ENCODE data around the gene VPS54. TPM values are rescaled to one million over a fixed set of nuclear protein-coding genes. Genes with fewer than 3 reads are reported as not detected.
A peak's percentile ranks its signal among the peaks of the same experiment; 100 is the strongest.

Gene VPS54
- total RNA-seq, 1 donor from 2014 or later = 27.0 TPM

DNA sequence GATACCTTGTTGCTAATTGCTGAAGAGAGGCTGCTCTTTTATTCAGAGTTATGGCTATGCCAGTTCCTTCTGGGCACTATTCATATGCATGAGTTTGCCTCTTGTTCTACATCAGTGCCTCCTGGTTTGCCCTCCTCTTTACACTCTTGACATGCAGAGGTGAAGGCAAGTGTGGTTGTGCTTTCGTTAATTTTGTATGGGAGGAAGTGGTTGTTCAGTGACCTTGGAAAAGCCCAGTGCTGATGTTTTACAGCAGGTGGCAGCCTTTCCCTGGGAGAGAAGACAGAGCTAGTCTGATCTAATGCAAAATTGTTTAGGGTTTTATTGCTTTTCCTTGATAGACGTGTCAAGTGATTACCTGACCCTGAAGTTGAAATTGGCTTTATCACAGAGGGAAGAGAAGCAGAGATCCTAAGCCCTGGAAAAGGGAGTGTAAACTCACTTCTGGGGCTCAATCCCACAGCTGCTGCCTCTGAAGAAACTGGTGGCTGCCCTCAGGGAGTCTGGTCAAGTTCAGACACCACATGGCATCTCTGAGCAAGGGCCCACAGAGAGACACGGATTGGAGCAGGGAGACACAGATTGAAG, 30.5 kb upstream of the VPS54 start:
- intact Hi-C loops (cut with DNase I) = loop anchor here (10.0 kb wide), 1 partner anchor 275 kb away; no protein-coding TSS in a partner anchor
- Histone ChIP-seq H3K4me3 (no peak overlapping the region), H3K27me3 (no peaks in the 10 kb centered on the region), H3K4me1 (peaks cover 6% of the 10 kb centered on the region), H3K36me3 (no peaks in the 10 kb centered on the region), H3K9me3 (no peaks in the 10 kb centered on the region), H3K27ac (no peak overlapping the region)
- ATAC-seq (peak; percentile 97), DNase-seq (no peak)
- TF ChIP-seq, protein P1, sequence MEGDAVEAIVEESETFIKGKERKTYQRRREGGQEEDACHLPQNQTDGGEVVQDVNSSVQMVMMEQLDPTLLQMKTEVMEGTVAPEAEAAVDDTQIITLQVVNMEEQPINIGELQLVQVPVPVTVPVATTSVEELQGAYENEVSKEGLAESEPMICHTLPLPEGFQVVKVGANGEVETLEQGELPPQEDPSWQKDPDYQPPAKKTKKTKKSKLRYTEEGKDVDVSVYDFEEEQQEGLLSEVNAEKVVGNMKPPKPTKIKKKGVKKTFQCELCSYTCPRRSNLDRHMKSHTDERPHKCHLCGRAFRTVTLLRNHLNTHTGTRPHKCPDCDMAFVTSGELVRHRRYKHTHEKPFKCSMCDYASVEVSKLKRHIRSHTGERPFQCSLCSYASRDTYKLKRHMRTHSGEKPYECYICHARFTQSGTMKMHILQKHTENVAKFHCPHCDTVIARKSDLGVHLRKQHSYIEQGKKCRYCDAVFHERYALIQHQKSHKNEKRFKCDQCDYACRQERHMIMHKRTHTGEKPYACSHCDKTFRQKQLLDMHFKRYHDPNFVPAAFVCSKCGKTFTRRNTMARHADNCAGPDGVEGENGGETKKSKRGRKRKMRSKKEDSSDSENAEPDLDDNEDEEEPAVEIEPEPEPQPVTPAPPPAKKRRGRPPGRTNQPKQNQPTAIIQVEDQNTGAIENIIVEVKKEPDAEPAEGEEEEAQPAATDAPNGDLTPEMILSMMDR (IDR thresholded peaks at IDR 0.05) = peak; percentile 88

DNA sequence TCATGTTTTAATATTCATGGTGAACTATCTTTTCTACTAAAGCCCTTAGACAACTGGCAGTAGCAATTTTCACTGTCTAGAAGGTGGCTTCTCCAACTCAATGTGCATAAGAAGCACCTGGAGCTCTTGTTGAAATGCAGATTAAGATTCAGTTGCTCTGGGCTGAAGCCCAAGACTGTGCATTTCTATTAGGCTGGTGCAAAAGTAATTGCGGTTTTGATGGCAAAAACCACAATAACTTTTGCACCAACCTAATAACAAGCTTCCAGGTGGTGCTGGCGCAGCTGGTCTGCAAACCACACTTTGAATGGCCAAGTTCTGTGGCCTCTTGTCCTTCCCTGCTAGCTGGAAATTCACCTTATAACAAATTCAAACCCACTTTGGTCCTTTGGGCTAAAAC, 26.7 kb upstream of the VPS54 start:
- intact Hi-C loops (cut with DNase I) = no loop called here
- H3K36me3 ChIP-seq = no peaks in the 10 kb centered on the region
- peaks cover 3% of the 10 kb centered on the region for H3K4me1 ChIP-seq
- H3K4me3 ChIP-seq = no peak overlapping the region
- ATAC-seq = no peak
- H3K27me3 ChIP-seq = no peaks in the 10 kb centered on the region
- DNase-seq = no peak
- H3K9me3 ChIP-seq = no peaks in the 10 kb centered on the region
- no peak overlapping the region for H3K27ac ChIP-seq
- TF ChIP-seq, protein P1 (IDR thresholded peaks at IDR 0.05) = no peak

DNA sequence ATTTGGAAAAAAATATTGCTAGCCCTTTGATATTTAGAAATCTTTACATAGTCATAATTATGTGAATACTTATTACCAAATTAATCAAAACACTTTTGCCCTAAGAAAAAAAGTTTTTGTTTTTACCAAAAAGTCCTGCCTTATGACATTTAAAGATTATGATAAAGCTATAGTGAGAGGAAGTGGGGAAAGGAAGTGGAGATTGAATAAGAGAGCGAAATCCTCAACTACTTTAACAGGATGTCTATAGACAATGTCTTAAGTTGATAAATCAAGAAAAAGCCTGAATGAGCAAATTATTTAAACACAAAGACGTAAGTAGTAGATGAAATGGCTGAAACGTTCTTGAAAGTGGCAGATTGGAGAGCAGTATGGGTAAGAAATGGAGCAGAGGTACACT, 20.9 kb upstream of the VPS54 start:
- H3K36me3 ChIP-seq = no peaks in the 10 kb centered on the region
- H3K4me1 ChIP-seq = no peaks in the 10 kb centered on the region
- no peak for DNase-seq
- ATAC-seq = no peak
- TF ChIP-seq, protein P1 (IDR thresholded peaks at IDR 0.05) = no peak
- intact Hi-C loops (cut with DNase I) = no loop called here
- no peak overlapping the region for H3K4me3 ChIP-seq
- no peaks in the 10 kb centered on the region for H3K27me3 ChIP-seq
- H3K27ac ChIP-seq = no peak overlapping the region
- H3K9me3 ChIP-seq = no peaks in the 10 kb centered on the region

DNA sequence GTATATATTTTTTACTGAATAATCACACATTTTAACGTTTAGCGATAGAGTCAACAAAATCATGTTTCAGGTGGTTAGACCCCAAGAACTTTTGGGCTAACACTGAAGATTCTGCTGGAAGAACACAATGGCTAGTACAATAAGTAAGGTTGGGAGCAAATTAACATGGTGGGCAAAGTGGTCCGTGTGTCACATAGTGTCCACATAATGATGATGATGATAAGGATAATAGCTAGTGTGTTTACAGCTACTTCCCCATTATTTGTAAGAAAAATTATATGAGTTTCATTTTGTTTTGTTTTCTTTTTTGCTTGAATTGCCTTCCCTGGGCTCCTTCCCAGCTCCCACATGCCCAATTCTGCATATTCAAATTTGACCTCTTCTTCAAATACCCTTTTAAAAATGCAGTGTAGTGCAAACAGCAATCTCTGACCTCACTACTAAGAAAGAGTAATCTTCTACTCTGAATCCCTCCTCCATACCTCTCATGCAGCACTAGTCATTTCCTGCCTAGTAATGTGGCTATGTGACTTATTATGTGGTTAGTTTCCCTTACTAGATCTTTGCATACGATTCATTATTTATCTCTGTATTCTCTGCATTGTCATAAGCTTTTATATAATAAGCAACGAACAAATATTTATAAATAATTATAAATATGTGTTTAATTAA, 16.9 kb upstream of the VPS54 start:
- Histone ChIP-seq H3K27ac (no peak overlapping the region), H3K4me1 (no peaks in the 10 kb centered on the region), H3K4me3 (no peak overlapping the region), H3K27me3 (no peaks in the 10 kb centered on the region), H3K9me3 (no peaks in the 10 kb centered on the region), H3K36me3 (no peaks in the 10 kb centered on the region)
- DNase-seq (no peak), ATAC-seq (peak; percentile 41)
- TF ChIP-seq, protein P1 (IDR thresholded peaks at IDR 0.05) = no peak
- intact Hi-C loops (cut with DNase I) = no loop called here

DNA sequence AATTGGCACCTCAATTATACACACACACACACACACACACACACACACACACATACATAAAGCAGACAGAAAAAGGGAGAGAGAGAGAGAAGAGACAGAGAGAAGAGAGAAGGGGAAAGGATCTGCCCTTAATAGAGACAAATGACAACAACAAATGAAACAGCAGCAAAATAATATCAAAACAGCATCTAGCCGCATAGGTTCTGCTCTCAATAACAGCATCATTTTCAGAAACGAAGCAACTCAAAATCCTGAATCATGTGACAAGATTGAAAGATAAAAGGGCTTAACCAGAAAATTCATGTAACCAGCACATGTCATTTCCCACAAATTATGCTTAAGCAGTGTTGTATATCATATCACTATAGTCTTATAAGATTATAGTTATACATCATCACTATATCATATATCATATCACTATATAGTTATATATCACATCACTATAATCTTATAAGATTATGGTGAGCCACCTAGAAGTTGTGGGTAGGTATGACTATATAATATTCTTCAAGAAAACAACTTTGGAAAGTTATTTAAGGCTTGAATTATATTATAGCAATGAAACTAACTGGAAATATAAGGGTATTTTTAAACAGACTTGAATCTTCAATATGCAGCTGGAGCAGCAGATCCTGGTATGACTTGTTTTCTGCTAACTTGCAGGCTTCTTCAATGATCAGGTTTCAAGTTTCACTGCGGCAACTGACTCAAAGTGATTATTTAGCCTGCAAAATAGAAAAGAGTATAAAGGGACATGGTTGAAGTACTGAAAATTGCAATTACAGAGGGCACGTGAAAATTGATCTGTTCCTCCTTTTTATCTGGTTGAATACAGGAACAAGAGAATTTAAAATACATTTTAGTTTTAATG, 16.1 kb upstream of the VPS54 start:
- Histone ChIP-seq H3K36me3 (no peaks in the 10 kb centered on the region), H3K4me1 (no peaks in the 10 kb centered on the region), H3K27ac (no peak overlapping the region), H3K9me3 (no peaks in the 10 kb centered on the region), H3K27me3 (no peaks in the 10 kb centered on the region), H3K4me3 (no peak overlapping the region)
- ATAC-seq (no peak), DNase-seq (no peak)
- TF ChIP-seq, protein P1 (IDR thresholded peaks at IDR 0.05) = no peak
- intact Hi-C loops (cut with DNase I) = no loop called here
